MM.1S (cell line): ENCODE data around the gene DPH7.

Experiments used
- CTCF ChIP-seq: fragments of 300-600 bp; sonication (generic); IDR thresholded peaks from 2 replicates; pipeline ENCODE4 v1.5.1; 2016; ENCODE audit warnings: antibody characterized with exemption, low read length, mixed read lengths
- EZH2phosphoT487 ChIP-seq: fragments of 300-600 bp; sonication (generic); IDR thresholded peaks from 2 replicates; pipeline ENCODE4 v1.6.1; 2018; ENCODE audit warnings: antibody characterized with exemption, low read length

GRCh38 chr9:137604345-137605086 lies 25.8 kb upstream of the DPH7 start:
- TF ChIP-seq CTCF, result no peak
- TF ChIP-seq EZH2phosphoT487, result no peak
